ENCODE data around the gene RTL10.

RTL10 gene

GRCh38 chr22:19823191-19823901 lies 31.3 kb downstream of the RTL10 start:
- no peak for DNase-seq (ENCODE audit: low spot score)

DNA sequence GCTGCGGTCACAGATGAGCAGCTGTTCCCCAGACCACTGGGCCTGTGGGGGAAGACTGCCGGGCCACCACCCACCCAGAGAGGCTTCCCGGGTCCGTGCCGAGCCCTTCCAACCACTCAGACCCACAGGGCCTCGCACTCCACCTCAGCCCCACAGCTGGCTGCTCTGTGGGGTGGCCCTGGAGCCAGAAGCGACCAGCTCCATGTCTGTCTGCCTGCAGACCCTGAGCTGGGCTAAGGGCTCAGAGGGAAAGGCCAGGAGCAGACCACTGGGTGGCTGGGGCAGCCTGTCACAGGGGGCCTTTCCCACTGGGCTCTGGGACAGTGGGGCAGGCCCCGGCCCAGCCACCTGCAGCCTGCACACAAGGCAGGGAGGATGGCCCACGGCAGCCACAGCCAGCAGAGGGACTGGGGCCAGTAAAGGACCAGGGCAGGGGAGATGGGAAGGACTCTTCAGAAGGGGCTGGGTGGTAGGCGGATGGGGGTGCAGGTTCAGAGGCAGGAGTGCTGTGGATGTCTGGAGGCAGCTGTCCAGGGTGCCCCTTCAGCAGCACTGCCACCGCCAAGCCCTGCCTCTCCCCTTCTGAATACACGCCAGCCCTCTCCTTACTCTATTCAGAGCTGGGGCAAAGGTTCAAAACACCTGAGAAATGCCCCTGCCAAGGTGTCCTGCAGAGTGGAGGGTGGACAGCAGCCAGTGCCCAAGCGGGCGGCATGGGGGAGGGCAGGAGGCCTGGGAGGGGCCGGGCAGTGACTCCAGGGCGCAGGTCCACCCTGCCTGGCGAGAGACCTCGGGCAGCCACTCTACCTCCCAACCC lies 32.2 kb downstream of the RTL10 start:
- no peak for DNase-seq (ENCODE audit: low spot score)

- DNase-seq (ENCODE audit: low spot score), result no peak
Observed at GRCh38 chr22:19821523-19822300, 33.0 kb downstream of the RTL10 start.

DNA sequence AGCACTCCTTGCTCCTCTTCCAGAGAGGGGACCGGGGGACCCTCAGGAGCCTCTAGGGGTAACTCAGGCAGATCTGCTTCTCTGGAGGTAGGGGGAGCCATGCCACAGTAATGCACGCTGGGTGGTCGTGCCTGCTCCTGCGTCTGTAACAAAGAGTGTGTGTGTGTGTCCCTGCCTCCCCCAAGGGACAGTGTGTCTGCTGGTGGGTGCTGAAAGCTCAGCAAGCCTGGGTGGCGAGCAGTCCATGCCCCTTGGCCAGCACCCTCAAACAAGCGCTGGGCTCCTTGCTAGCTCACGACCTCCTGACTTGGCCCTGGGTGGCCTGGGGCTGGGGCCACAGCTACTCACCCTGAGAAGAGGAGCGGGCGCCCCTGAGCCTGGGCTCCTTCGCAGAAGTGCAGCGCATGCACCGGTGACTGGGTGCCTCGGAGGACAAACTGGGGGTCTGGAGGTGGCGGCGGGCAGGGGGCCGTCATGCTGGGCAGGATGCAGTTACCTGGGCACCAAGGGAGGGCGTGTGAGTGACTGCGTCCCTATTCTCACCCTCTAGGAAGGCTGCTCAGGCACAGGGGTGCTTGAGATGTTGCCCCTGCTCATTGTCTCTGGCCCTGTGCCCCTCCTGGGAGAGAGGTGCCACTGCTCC lies 33.7 kb downstream of the RTL10 start:
- DNase-seq (ENCODE audit: low spot score), result no peak

- DNase-seq (ENCODE audit: low spot score), result no peak
Observed at GRCh38 chr22:19819911-19820879, 34.5 kb downstream of the RTL10 start.

DNA sequence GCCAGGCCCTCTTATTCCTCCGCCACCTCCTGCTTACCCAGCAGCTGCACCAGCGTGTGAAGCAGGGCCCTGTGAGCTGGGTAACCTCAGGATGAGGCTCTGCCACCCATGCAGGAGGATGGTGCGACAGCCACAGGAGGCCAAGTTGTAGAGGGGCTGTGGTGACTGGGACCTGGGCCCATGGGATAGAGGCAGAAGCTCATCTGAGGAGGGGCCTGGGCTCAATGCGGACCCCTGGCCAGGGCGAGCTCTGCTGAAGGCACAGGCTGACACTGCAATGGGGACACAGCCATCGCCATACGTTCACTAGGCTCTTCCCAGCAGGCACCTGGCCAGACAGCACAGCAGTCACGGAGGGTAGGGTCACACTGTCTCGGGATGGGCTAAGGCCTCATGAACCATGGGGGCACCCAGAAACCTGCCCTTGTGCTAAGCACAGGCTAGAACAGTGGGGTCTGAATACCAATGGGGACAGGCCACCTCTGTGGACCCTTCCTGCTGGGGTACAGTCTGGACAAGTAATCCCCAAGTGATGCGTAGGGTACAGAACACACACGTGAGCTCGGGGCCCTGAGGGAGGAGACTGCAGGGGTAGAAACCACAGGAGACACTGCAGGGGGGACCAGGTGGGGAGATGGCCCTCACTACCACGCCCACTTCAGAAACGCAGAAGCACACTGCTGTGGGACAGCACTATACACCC lies 35.3 kb downstream of the RTL10 start:
- no peak for DNase-seq (ENCODE audit: low spot score)

- no peak for DNase-seq (ENCODE audit: low spot score)
Observed at GRCh38 chr22:19818324-19819207, 36.1 kb downstream of the RTL10 start.

DNA sequence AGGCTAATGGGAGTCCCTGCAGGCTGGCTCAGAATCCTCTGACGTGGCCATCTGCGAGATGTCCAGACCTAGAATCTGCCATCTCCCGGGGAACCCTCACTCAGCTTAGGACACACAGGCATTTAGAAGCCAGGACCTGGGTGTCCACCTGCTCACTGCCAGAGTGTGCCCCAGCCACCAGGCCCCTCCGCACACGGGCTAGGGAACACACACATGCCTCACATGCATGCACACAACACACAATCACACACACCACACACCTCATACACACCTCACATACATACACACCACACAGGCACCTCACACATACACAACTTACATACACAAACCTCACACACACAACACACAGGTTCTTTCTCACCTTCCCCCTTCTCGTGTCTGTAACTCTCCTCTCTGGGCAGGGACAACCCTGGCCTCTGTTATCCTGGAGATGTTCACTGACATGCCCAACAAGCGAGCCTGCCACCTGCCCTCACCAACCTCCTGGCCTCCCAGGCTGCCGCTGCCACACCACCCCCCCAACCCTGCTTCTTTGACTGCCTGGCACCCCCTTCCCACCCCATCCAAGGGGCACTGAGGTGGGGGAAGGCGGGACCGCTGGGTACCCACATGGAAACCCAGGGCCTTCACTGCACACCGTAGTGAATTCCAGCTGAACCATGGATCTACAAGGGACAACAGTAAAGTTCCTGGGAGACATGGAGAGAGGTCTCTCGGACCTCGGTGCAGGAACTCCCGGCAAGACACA lies 38.1 kb downstream of the RTL10 start:
- no peak for DNase-seq (ENCODE audit: low spot score)

DNA sequence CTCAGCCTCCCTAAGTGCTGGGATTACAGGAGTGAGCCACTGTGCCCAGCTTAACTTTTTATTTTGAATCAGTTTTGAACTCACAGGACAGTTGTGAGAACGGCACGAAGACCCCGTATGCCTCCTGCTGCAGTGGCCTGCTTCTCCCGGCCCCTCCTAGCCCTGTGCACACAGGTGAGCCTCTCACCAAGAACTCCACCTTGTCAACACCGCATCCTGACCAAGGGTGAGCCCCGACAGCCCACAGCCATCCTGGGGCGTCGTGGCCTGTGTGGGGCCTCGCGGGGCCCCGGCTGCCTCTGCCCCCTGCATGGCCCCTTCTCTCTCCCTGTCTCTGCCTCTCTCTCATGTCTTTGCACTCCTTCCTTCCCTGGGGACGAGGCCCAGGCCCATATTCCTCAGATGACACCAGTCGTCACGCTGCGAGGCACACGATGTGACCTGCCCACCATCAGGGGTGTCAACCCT lies 38.8 kb downstream of the RTL10 start:
- no peak for DNase-seq (ENCODE audit: low spot score)

DNA sequence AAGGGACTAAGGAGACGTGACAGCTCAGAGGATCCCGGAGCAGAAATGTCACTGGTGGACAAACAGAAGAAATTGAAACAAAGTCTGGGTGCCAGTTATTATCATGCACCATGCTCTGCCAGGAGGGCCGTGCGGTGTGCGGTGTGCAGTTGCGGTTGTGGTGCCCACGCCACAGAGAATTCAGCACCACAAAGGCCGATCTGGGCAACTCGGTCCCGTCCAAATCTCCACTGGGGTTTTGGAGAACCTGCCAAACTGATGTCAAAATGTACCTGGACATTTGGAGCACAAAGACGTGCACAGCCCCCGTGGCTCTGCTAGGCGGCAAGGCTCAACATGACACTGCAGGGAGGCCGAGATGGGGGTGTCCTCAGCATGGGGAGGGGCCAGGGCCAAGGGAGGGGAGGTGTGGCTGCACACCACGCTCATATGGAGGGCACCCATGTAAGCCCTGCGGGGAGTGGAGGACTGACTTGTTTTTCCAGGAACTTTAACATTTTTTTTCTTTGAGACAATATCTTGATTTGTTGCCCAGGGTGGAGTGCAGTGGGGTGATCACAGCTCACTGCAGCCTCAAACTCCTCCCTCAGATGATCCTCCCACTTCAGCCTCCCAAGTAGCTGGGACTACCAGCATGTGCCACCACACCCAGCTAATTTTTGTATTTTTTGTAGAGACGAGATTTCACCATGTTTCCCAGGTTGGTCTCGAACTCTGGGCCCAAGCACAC lies 39.4 kb downstream of the RTL10 start:
- DNase-seq (ENCODE audit: low spot score), result no peak

GRCh38 chr22:19814428-19814827 lies 40.2 kb downstream of the RTL10 start:
- DNase-seq (ENCODE audit: low spot score), result no peak

DNA sequence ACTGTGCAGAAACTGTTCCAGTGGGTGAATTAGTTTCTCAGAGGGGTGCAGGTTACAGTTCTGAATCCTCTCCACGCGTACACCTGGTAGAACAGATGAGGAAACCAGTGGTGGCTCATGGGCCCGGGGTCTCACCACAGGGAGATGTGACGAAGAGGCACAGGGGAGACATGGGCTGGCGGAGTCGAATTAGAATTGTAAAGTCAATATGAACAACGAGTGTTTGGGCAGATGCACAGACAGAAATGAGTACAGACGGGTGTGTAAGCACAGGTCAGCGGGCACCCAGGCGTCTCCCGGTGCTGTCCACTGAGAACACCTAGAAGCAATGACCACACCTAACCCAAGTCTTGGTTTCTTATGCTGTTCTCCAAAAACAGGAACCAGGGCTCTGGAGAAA lies 41.8 kb downstream of the RTL10 start:
- no peak for DNase-seq (ENCODE audit: low spot score)

DNA sequence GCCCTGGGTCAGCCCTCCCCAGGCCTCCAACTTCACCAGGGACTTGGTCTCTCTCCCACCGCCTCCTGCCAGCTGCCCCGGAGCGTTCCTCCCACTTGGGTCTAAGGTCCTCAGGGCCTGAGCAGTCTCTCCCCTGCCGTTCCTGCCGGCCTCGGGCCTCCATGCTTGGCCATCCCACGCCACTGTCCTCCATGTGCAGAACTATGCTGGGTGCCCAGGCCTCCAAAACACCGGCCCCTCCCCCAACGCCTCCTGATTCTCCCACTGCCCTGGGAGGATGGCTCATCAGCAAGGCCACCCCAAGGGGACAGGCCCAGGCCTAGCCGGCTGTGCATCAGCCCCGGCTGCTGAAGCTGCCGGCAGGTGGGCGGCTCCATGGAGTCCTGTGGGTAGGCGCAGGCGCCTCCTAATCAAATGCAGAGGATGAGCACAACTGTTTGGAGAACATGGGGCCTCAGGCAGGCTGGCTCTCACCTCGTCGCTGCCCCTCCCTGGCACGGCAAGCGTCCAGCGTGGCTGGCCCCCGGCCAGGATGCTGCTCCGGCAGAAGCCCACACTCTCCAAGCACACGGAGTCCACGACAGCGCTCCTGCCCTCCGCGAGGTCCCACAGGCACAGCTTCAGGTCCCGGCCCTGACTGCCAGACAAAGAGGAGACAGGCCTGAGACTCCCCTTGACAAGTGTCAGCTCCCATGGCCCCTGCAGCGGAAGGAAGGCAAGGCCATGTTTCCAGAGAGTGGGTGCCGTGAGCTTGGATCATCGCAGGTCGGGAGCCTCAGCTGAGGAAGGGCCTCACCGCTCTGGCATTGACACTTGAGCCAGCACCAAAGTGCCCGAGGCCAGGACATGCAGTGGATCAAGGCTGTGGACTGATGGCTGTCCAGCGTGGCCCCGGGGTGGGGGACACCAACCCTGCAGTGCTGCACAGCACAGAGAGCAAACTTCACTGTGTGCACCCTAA lies 42.6 kb downstream of the RTL10 start:
- DNase-seq (ENCODE audit: low spot score), result no peak

DNA sequence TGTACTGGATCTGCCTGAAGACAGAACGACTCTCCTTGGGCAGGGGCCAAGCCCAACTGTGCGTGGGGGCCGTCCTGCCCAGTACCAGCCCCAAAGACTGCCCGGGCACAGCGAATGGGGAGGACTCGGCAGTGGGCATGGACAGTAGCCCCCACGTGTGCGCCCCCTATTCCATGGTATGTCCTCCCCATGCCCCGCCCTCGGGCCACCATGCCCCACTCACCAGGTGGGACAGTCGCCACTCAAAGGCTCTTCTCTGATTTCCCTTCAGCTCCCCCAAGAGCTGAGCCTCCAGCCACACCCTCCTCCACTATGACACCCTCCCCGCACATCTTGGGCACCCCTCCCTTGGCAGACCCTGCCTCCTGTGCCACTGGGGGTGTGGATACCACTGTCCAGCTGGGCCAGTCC lies 43.5 kb downstream of the RTL10 start:
- DNase-seq (ENCODE audit: low spot score), result no peak

DNA sequence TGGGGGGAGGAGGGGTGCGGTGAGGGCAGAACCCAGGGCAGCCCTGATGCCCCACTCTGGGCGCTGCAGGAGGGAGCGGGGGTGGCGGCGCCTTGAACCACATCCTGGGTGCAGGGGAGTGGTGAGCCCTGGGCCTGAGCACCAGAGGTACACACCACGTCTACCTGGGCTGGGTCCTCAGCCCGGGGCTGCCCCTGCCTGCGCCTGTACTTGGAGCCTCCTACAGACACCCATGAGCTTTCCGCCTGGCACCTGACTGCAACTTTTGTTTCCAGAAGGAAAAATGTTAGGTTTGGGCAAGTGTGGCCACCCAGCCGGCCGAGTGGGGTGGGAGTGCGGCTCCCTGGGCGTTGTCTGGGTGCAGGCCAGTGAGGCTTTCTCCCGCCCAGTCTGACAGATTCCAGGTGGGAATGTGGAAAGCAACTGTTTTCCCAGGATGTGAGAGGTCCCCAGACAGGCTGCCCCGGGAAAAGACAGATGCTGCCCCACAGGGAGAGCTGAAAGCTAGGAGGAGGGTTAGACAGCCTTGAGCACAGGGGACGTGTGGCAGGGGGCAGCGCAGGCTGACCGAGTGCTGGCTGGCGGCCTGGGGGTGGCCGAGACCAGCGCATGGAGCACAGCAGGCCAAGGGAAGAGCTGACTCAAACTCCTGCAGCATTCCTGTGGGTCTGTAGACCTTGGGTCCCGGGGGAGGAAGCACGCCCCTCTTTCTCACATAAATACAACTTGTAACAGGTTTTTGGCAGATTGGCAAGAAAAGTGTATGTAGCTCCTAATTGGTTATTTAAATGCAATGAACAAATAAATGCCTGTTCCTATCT lies 44.1 kb downstream of the RTL10 start:
- no peak for DNase-seq (ENCODE audit: low spot score)

DNA sequence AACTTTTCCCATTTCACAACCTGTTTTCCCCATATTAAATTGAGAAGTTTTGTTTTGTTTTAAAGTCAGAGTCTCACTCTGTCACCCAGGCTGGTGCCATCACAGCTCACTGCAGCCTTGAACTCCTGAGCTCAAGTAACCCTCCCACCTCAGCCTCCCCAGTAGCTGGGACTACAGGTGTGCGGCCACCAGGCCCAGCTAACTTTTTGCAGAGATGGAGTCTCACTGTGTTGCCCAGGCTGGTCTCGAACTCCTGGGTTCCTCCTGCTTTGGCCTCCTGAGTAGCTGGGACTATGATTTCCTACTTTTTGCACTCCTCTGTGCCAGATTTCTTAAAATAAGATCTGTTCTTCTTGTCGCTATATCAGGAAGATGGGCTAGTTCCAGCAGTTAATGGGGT lies 44.9 kb downstream of the RTL10 start:
- no peak for DNase-seq (ENCODE audit: low spot score)
